ENCODE data around the gene MAD2L1BP.

- TF ChIP-seq, protein P1, sequence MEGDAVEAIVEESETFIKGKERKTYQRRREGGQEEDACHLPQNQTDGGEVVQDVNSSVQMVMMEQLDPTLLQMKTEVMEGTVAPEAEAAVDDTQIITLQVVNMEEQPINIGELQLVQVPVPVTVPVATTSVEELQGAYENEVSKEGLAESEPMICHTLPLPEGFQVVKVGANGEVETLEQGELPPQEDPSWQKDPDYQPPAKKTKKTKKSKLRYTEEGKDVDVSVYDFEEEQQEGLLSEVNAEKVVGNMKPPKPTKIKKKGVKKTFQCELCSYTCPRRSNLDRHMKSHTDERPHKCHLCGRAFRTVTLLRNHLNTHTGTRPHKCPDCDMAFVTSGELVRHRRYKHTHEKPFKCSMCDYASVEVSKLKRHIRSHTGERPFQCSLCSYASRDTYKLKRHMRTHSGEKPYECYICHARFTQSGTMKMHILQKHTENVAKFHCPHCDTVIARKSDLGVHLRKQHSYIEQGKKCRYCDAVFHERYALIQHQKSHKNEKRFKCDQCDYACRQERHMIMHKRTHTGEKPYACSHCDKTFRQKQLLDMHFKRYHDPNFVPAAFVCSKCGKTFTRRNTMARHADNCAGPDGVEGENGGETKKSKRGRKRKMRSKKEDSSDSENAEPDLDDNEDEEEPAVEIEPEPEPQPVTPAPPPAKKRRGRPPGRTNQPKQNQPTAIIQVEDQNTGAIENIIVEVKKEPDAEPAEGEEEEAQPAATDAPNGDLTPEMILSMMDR (IDR thresholded peaks at IDR 0.05) = no peak
- peak; percentile 61 for TF ChIP-seq POLR2AphosphoS5 (IDR thresholded peaks at IDR 0.05; ENCODE audit: low read depth, low read length)
- TF ChIP-seq SIN3A (IDR thresholded peaks at IDR 0.05; ENCODE audit: borderline replicate concordance, insufficient read depth, low read depth, low read length) = 0 out of 2 replicates have a peak, but pooled peaks have one; percentile 16
- TF ChIP-seq, protein P2, sequence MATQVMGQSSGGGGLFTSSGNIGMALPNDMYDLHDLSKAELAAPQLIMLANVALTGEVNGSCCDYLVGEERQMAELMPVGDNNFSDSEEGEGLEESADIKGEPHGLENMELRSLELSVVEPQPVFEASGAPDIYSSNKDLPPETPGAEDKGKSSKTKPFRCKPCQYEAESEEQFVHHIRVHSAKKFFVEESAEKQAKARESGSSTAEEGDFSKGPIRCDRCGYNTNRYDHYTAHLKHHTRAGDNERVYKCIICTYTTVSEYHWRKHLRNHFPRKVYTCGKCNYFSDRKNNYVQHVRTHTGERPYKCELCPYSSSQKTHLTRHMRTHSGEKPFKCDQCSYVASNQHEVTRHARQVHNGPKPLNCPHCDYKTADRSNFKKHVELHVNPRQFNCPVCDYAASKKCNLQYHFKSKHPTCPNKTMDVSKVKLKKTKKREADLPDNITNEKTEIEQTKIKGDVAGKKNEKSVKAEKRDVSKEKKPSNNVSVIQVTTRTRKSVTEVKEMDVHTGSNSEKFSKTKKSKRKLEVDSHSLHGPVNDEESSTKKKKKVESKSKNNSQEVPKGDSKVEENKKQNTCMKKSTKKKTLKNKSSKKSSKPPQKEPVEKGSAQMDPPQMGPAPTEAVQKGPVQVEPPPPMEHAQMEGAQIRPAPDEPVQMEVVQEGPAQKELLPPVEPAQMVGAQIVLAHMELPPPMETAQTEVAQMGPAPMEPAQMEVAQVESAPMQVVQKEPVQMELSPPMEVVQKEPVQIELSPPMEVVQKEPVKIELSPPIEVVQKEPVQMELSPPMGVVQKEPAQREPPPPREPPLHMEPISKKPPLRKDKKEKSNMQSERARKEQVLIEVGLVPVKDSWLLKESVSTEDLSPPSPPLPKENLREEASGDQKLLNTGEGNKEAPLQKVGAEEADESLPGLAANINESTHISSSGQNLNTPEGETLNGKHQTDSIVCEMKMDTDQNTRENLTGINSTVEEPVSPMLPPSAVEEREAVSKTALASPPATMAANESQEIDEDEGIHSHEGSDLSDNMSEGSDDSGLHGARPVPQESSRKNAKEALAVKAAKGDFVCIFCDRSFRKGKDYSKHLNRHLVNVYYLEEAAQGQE (IDR thresholded peaks at IDR 0.05; ENCODE audit: insufficient read depth in 1 of 2, low read depth in 2 of 2, low read length in 1 of 2) = no peak
- TF ChIP-seq TCF7L2 (IDR thresholded peaks at IDR 0.05; ENCODE audit: low read depth, low read length) = no peak
These were observed 5.9 kb upstream of the MAD2L1BP start for GRCh38 chr6:43629505-43630300.

Data from Panc1 (cell line).